Measurements from ENCODE around the gene PHLPP1.

DNA sequence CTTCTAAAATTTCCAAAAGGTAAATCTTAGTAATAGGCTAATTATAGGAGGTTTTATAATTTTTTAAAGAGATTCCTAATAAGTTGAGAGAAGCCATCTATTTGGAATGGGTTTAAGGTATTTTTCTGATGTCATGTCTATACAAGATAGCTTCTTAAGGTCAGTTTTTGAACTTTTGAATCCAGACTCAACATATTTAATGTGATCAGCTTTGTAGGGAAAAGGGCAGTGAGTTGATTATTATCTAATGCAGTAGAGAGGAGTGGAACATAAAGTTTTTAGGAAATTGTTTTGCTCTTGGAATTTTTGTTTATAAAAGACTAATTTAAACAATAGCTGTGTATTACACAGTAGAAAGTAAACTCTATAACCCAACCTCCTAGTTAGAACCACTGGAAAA lies 96.3 kb downstream of the PHLPP1 start:
- TF ChIP-seq, protein P1, sequence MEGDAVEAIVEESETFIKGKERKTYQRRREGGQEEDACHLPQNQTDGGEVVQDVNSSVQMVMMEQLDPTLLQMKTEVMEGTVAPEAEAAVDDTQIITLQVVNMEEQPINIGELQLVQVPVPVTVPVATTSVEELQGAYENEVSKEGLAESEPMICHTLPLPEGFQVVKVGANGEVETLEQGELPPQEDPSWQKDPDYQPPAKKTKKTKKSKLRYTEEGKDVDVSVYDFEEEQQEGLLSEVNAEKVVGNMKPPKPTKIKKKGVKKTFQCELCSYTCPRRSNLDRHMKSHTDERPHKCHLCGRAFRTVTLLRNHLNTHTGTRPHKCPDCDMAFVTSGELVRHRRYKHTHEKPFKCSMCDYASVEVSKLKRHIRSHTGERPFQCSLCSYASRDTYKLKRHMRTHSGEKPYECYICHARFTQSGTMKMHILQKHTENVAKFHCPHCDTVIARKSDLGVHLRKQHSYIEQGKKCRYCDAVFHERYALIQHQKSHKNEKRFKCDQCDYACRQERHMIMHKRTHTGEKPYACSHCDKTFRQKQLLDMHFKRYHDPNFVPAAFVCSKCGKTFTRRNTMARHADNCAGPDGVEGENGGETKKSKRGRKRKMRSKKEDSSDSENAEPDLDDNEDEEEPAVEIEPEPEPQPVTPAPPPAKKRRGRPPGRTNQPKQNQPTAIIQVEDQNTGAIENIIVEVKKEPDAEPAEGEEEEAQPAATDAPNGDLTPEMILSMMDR (IDR thresholded peaks at IDR 0.05 in 8 of 11, conservative IDR thresholded peaks at IDR 0.05 in 3 of 11): no peak
- no peak for TF ChIP-seq POLR2AphosphoS5 (IDR thresholded peaks at IDR 0.05)

All from spleen (tissue), 7 donors.